H9 (cell line): Measurements from ENCODE around the gene SLC9A9. TPM values are rescaled to one million over a fixed set of nuclear protein-coding genes. Genes with fewer than 3 reads are reported as not detected.

Source experiments
- DNase-seq: peaks from one replicate; pipeline ENCODE4 v3.0.0-alpha.2; 2017
- H2AFZ ChIP-seq: one replicate; pipeline ENCODE4 v1.6.1; 2013; ENCODE audit warnings: mild to moderate bottlenecking, low read length, control low read depth, moderate library complexity
- H2AK5ac ChIP-seq: 2 replicates; pipeline ENCODE4 v1.6.1; 2013; ENCODE audit warnings: low read length, control low read depth, mixed read lengths; ENCODE audit not compliant: insufficient read length
- H2BK120ac ChIP-seq: one replicate; pipeline ENCODE4 v1.6.1; 2013; ENCODE audit warnings: low read depth, mild to moderate bottlenecking, low read length, control low read depth, inconsistent platforms; ENCODE audit not compliant: poor library complexity, severe bottlenecking
- H2BK12ac ChIP-seq: 2 replicates; pipeline ENCODE4 v1.6.1; 2013; ENCODE audit warnings: low read length, control low read depth, mixed read lengths, low read depth; ENCODE audit not compliant: insufficient read length
- H2BK15ac ChIP-seq: 2 replicates; pipeline ENCODE4 v1.6.1; 2013; ENCODE audit warnings: low read depth, low read length, control low read depth
- H2BK20ac ChIP-seq: one replicate; pipeline ENCODE4 v1.6.1; 2013; ENCODE audit warnings: low read depth, mild to moderate bottlenecking, low read length, control low read depth, inconsistent platforms; ENCODE audit not compliant: poor library complexity, severe bottlenecking
- H2BK5ac ChIP-seq: 2 replicates; pipeline ENCODE4 v1.6.1; 2013; ENCODE audit warnings: low read length, control low read depth, mixed read lengths; ENCODE audit not compliant: insufficient read length
- H3K14ac ChIP-seq: 2 replicates; pipeline ENCODE4 v1.6.1; 2013; ENCODE audit warnings: low read length, control low read depth; ENCODE audit not compliant: insufficient read depth
- H3K18ac ChIP-seq: 2 replicates; pipeline ENCODE4 v1.6.1; 2013; ENCODE audit warnings: low read depth, mild to moderate bottlenecking, mixed read lengths, low read length, control low read depth; ENCODE audit not compliant: insufficient read length
- H3K23ac ChIP-seq: 2 replicates; pipeline ENCODE4 v1.6.1; 2013; ENCODE audit warnings: low read length, control low read depth, mixed read lengths, low read depth; ENCODE audit not compliant: insufficient read length
- H3K23me2 ChIP-seq: 2 replicates; pipeline ENCODE4 v1.6.1; 2013; ENCODE audit warnings: low read depth, mild to moderate bottlenecking, mixed read lengths, low read length, control low read depth; ENCODE audit not compliant: insufficient read length, poor library complexity, severe bottlenecking
- H3K27ac ChIP-seq: 2 replicates; pipeline ENCODE4 v1.5.1; 2013; ENCODE audit warnings: low read length, control low read depth, mixed read lengths, low read depth; ENCODE audit not compliant: insufficient read length
- H3K27me3 ChIP-seq: 2 replicates; pipeline ENCODE4 v1.6.1; 2013; ENCODE audit warnings: low read length, control low read depth, inconsistent platforms; ENCODE audit not compliant: insufficient read depth
- H3K4ac ChIP-seq: 2 replicates; pipeline ENCODE4 v1.6.1; 2013; ENCODE audit warnings: low read depth, mild to moderate bottlenecking, control low read depth, inconsistent platforms, low read length, moderate library complexity
- H3K4me1 ChIP-seq: 2 replicates; pipeline ENCODE4 v1.6.1; 2013; ENCODE audit warnings: low read length, control low read depth, inconsistent platforms; ENCODE audit not compliant: insufficient read depth
- H3K4me2 ChIP-seq: 2 replicates; pipeline ENCODE4 v1.6.1; 2013; ENCODE audit warnings: low read length, control low read depth, mixed read lengths; ENCODE audit not compliant: insufficient read length, insufficient read depth
- H3K56ac ChIP-seq: 2 replicates; pipeline ENCODE4 v1.6.1; 2013; ENCODE audit warnings: low read depth, mild to moderate bottlenecking, mixed read lengths, low read length, control low read depth; ENCODE audit not compliant: insufficient read length
- H3K79me1 ChIP-seq: 2 replicates; pipeline ENCODE4 v1.6.1; 2013; ENCODE audit warnings: low read depth, mild to moderate bottlenecking, moderate library complexity, low read length, control low read depth, inconsistent platforms; ENCODE audit not compliant: insufficient read depth, poor library complexity, severe bottlenecking
- H3K79me2 ChIP-seq: 2 replicates; pipeline ENCODE4 v1.6.1; 2013; ENCODE audit warnings: low read length, control low read depth, inconsistent platforms; ENCODE audit not compliant: insufficient read depth
- H3K9ac ChIP-seq: 2 replicates; pipeline ENCODE4 v1.6.1; 2013; ENCODE audit warnings: low read length, control low read depth, mixed read lengths; ENCODE audit not compliant: insufficient read length; ENCODE audit errors: extremely low read depth
- H3K9me3 ChIP-seq: one replicate; pipeline ENCODE4 v1.6.1; 2013; ENCODE audit warnings: low read depth, low read length, inconsistent platforms; ENCODE audit not compliant: control insufficient read depth
- H3T11ph ChIP-seq: one replicate; pipeline ENCODE4 v1.6.1; 2013; ENCODE audit warnings: mild to moderate bottlenecking, low read length, control low read depth, inconsistent platforms
- H4K20me1 ChIP-seq: one replicate; pipeline ENCODE4 v1.6.1; 2013; ENCODE audit not compliant: control insufficient read depth, insufficient read length, insufficient read depth
- H4K5ac ChIP-seq: 2 replicates; pipeline ENCODE4 v1.6.1; 2013; ENCODE audit warnings: low read depth, mild to moderate bottlenecking, mixed read lengths, low read length, control low read depth; ENCODE audit not compliant: insufficient read length
- H4K8ac ChIP-seq: replicated peaks from 2 replicates; pipeline ENCODE4 v1.6.1; 2013; ENCODE audit warnings: low read length, control low read depth, mixed read lengths, low read depth; ENCODE audit not compliant: insufficient read length
- H4K91ac ChIP-seq: 2 replicates; pipeline ENCODE4 v1.6.1; 2013; ENCODE audit warnings: low read depth, mild to moderate bottlenecking, moderate library complexity, mixed read lengths, low read length, control low read depth; ENCODE audit not compliant: insufficient read length
- H3K27ac Mint-ChIP-seq, 3 experiments: 2 replicates in 2 of 3; 3 replicates in 1 of 3; pipeline ENCODE4 v1.8.0; 2020 to 2021; ENCODE audit warnings: mixed read lengths in 3 of 3, mild to moderate bottlenecking in 1 of 3, moderate library complexity in 1 of 3
- H3K27me3 Mint-ChIP-seq: 2 replicates; pipeline ENCODE4 v1.8.0; 2021; ENCODE audit warnings: low read depth, mild to moderate bottlenecking, moderate library complexity, mixed read lengths
- H3K36me3 Mint-ChIP-seq, 3 experiments: 2 replicates in 2 of 3; 3 replicates in 1 of 3; pipeline ENCODE4 v1.8.0; 2020 to 2021; ENCODE audit warnings: low read depth in 3 of 3, mixed read lengths in 3 of 3; ENCODE audit not compliant: insufficient read depth in 1 of 3
- H3K4me1 Mint-ChIP-seq, 2 experiments: 2 replicates each; pipeline ENCODE4 v1.8.0; 2020; ENCODE audit warnings: mixed read lengths in 2 of 2
- H3K4me3 Mint-ChIP-seq, 2 experiments: 2 replicates in 1 of 2; 3 replicates in 1 of 2; pipeline ENCODE4 v1.8.0; 2020 to 2021; ENCODE audit warnings: mild to moderate bottlenecking in 2 of 2, mixed read lengths in 2 of 2, moderate library complexity in 1 of 2
- H3K9me3 Mint-ChIP-seq, 2 experiments: 2 replicates in 1 of 2; 3 replicates in 1 of 2; pipeline ENCODE4 v1.8.0; 2020; ENCODE audit warnings: mild to moderate bottlenecking in 2 of 2, mixed read lengths in 2 of 2, moderate library complexity in 1 of 2
- CTCF ChIP-seq: fragments of 200-600 bp; sonication (generic); conservative IDR thresholded peaks from 3 replicates; pipeline ENCODE4 v1.8.0; 2021; ENCODE audit warnings: antibody characterized with exemption, mild to moderate bottlenecking
- WGBS: extraction: QIAGEN DNeasy Blood & Tissue Kit; methylation state at CpG from one replicate; pipeline ENCODE4 v1.1.7; 2013; ENCODE audit warnings: missing lambda C conversion rate, low lambda C conversion rate, mixed read lengths; ENCODE audit not compliant: insufficient read length; ENCODE audit errors: extremely low coverage; 5-methylcytosine and 5-hydroxymethylcytosine counted together
- total RNA-seq: library from RNA; stranded (reverse); gene quantifications from 2 replicates; pipeline ENCODE4 v1.2.1, GENCODE V29; 2021

SLC9A9 gene
- total RNA-seq, 1 experiment from 2014 or later, result 0.35 TPM

GRCh38 chr3:143331350-143331749 lies 516.9 kb downstream of the SLC9A9 start:
- Histone ChIP-seq H3K4me2 (no peak overlapping the region), H2BK15ac (no peak overlapping the region)

More at GRCh38 chr3:143331350-143331749, 516.9 kb downstream of the SLC9A9 start:
- H3K23ac ChIP-seq, result no peak overlapping the region
- Mint-ChIP-seq H3K4me3 (no peak overlapping the region), H3K4me1 (peaks cover 5 to 9% of the 10 kb centered on the region in 2 experiments), H3K27ac (no peak overlapping the region), H3K9me3 (peaks cover 0 to 2% of the 10 kb centered on the region in 2 experiments; a peak in 1 of 5 replicates), H3K27me3 (no peaks in the 10 kb centered on the region; the same call in 1 of the 2 replicates), H3K36me3 (no peaks in the 10 kb centered on the region)
- no peak overlapping the region for H3K18ac ChIP-seq
- no peak overlapping the region for H4K8ac ChIP-seq
- H3K27ac ChIP-seq, result no peak overlapping the region
- peaks cover 3% of the 10 kb centered on the region; the same call in 1 of the 2 replicates for H3K4me1 ChIP-seq
- H4K20me1 ChIP-seq, result no peaks in the 10 kb centered on the region
- H3K14ac ChIP-seq, result no peak overlapping the region
- no peak overlapping the region for H3T11ph ChIP-seq
- H3K79me2 ChIP-seq, result no peaks in the 10 kb centered on the region
- no peak overlapping the region for H4K91ac ChIP-seq
- H2BK12ac ChIP-seq, result no peak overlapping the region
- H3K23me2 ChIP-seq, result no peaks in the 10 kb centered on the region
- WGBS, result no CpG with 5 or more reads among the region's 5 CpGs
- TF ChIP-seq CTCF, result no peak
- H3K79me1 ChIP-seq, result no peaks in the 10 kb centered on the region
- no peak overlapping the region for H2BK20ac ChIP-seq
- H2BK5ac ChIP-seq, result no peak overlapping the region
- no peak overlapping the region for H2AFZ ChIP-seq
- no peak overlapping the region for H2AK5ac ChIP-seq
- no peak overlapping the region for H3K56ac ChIP-seq
- H3K4ac ChIP-seq, result no peak overlapping the region
- no peak overlapping the region for H3K9ac ChIP-seq
- no peaks in the 10 kb centered on the region for H3K9me3 ChIP-seq
- DNase-seq, result no peak
- no peak overlapping the region for H4K5ac ChIP-seq
- no peak overlapping the region for H2BK120ac ChIP-seq
- H3K27me3 ChIP-seq, result no peaks in the 10 kb centered on the region
